Prostate gland (tissue), 2 donors: ENCODE results near the gene GPR82. TPM values are rescaled to one million over a fixed set of nuclear protein-coding genes. Genes with fewer than 3 reads are reported as not detected.

Experiments
- DNase-seq: peaks from one replicate; pipeline ENCODE4 v3.0.0-alpha.2; 2019; ENCODE audit warnings: low spot score
- H3K27ac ChIP-seq, 2 donors: fragments of 200-600 bp; sonication (generic); 2 replicates each; pipeline ENCODE4 v1.5.1; 2017 to 2019
- H3K27me3 ChIP-seq: fragments of 200-600 bp; sonication (generic); replicated peaks from 2 replicates; pipeline ENCODE4 v1.5.1; 2019; ENCODE audit not compliant: insufficient read depth
- H3K36me3 ChIP-seq, 2 donors: fragments of 200-600 bp; sonication (generic); 1 replicate in 1 of 2; 2 replicates in 1 of 2; pipeline versions ENCODE4 v1.5.1 to v1.8.1; 2017 to 2019
- H3K4me1 ChIP-seq: fragments of 200-600 bp; sonication (generic); replicated peaks from 2 replicates; pipeline ENCODE4 v1.5.1; 2019
- H3K4me3 ChIP-seq, 2 donors: fragments of 200-600 bp; sonication (generic); 2 replicates each; pipeline ENCODE4 v1.5.1; 2017 to 2019
- H3K9me3 ChIP-seq: fragments of 200-600 bp; sonication (generic); 2 replicates; pipeline ENCODE4 v1.5.1; 2017
- CTCF ChIP-seq, 4 experiments: fragments of 200-600 bp in 2 of 4; fragments of 450-650 bp in 2 of 4; sonication (generic) in 2 of 4; IDR thresholded peaks; 1 replicate in 3 of 4; 2 replicates in 1 of 4; pipeline ENCODE4 v1.5.1; 2016 to 2019; ENCODE audit warnings: antibody characterized with exemption in 4 of 4, mild to moderate bottlenecking in 2 of 4, moderate library complexity in 2 of 4
- POLR2A ChIP-seq: fragments of 450-650 bp; IDR thresholded peaks from one replicate; pipeline ENCODE4 v1.6.1; 2016; ENCODE audit warnings: antibody characterized with exemption, mild to moderate bottlenecking
- POLR2AphosphoS5 ChIP-seq: sonication (generic); formaldehyde crosslinking; IDR thresholded peaks from one replicate; pipeline ENCODE4 v1.6.1; 2017; ENCODE audit warnings: antibody characterized with exemption
- WGBS: methylation state at CpG from one replicate; pipeline ENCODE4 v1.1.5; 2018; 5-methylcytosine and 5-hydroxymethylcytosine counted together
- intact Hi-C: fragments of 100-400 bp; cut with DNase I; formaldehyde crosslinking; loops from one replicate; pipeline ENCODE4 v1.14.2; 2022
- total RNA-seq, 2 donors: library from RNA; depleted of rRNA; stranded (reverse); fragments of >200 nt; gene quantifications; one replicate each; pipeline ENCODE4 v1.1.0, GENCODE V29; 2016

GPR82 gene
- total RNA-seq, 2 donors from 2014 or later: 0.28 to 0.41 TPM

GRCh38 chrX:41707218-41707617, 16.8 kb upstream of the GPR82 start:
- no peak overlapping the region for H3K4me3 ChIP-seq
- no peak for DNase-seq
- H3K9me3 ChIP-seq: no peaks in the 10 kb centered on the region
- no peaks in the 10 kb centered on the region for H3K36me3 ChIP-seq
- no peak overlapping the region for H3K27ac ChIP-seq
- H3K27me3 ChIP-seq: no peaks in the 10 kb centered on the region
- WGBS: 100% methylated on average over 1 of the region's 1 CpG
- H3K4me1 ChIP-seq: no peaks in the 10 kb centered on the region
- intact Hi-C loops: no loop called here
- TF ChIP-seq POLR2AphosphoS5 (no peak), POLR2A (no peak), CTCF (IDR thresholded peaks at IDR 0.05) (no peak)

DNA sequence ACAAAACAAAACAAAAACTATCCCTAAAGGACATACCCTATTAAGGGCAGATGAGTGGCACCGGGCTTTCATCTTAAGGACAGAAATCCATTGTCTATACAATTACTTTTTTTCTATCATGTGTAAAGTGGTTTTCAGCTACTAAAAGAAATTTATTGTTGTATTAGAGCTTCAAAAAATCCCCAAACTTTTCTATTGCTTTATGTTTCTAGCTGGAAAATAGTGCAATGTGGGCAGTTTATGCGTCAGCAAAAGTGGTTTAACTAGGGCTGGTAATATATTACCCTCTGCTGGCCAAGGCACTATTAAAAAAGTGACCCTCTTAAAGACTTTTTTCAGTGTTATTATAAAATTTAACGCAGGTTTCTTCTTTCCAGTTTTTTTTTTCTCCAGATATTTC, 15.5 kb upstream of the GPR82 start:
- no peak for DNase-seq
- 69% methylated on average over 3 of the region's 3 CpGs for WGBS
- no peak for TF ChIP-seq POLR2A
- TF ChIP-seq CTCF (IDR thresholded peaks at IDR 0.05): no peak
- no peak for TF ChIP-seq POLR2AphosphoS5
- H3K9me3 ChIP-seq: no peaks in the 10 kb centered on the region
- H3K4me3 ChIP-seq: no peak overlapping the region
- intact Hi-C loops: no loop called here
- H3K4me1 ChIP-seq: no peaks in the 10 kb centered on the region
- H3K27me3 ChIP-seq: no peaks in the 10 kb centered on the region
- no peak overlapping the region for H3K27ac ChIP-seq
- H3K36me3 ChIP-seq: no peaks in the 10 kb centered on the region

DNA sequence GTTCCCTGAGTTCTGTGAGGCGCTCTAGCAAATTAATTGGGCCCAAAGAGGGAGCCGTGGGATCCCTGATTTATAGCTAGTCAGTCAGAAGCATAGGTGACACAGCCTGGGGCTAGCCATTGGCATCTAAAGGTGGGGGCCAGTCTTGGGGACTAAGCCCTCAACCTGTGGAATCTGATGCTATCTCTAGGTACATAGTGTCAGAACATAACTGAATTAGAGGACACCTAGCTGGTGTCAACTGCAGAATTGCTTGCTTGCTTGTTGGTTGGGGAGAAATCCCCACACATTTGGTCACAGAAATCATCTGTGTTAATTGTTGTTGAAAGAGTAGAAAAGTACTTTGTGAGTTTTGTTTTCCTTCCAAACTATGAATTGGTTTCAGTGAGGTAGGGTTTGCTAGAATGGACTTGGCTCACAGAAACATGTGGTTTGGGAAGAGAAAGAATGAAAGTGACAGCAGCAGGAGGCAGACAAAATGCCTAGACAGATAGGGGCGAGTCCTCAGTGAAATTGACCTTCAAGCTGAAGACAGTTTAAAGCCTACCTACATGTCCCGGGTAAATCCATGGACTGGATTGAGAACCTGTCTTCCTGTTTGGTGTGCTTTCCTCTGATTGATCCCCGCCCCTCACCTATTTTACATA, 12.8 kb upstream of the GPR82 start:
- intact Hi-C loops: no loop called here
- Histone ChIP-seq H3K4me1 (no peaks in the 10 kb centered on the region), H3K4me3 (no peak overlapping the region), H3K36me3 (no peaks in the 10 kb centered on the region), H3K27ac (no peak overlapping the region), H3K9me3 (no peaks in the 10 kb centered on the region), H3K27me3 (no peaks in the 10 kb centered on the region)
- TF ChIP-seq POLR2A: no peak
- no peak for TF ChIP-seq CTCF (IDR thresholded peaks at IDR 0.05)
- TF ChIP-seq POLR2AphosphoS5: no peak
- 90% methylated on average over 5 of the region's 5 CpGs for WGBS
- no peak for DNase-seq

GRCh38 chrX:41716222-41716621, 7.8 kb upstream of the GPR82 start:
- intact Hi-C loops: no loop called here
- no peak for TF ChIP-seq POLR2AphosphoS5
- TF ChIP-seq CTCF (IDR thresholded peaks at IDR 0.05): no peak
- TF ChIP-seq POLR2A: no peak
- H3K36me3 ChIP-seq: no peaks in the 10 kb centered on the region
- no peaks in the 10 kb centered on the region for H3K27me3 ChIP-seq
- DNase-seq: no peak
- H3K9me3 ChIP-seq: no peaks in the 10 kb centered on the region
- H3K27ac ChIP-seq: no peak overlapping the region
- no peak overlapping the region for H3K4me3 ChIP-seq
- H3K4me1 ChIP-seq: no peaks in the 10 kb centered on the region
- WGBS: 73% methylated on average over 5 of the region's 5 CpGs

GRCh38 chrX:41716767-41717473, 7.1 kb upstream of the GPR82 start:
- no peaks in the 10 kb centered on the region for H3K9me3 ChIP-seq
- no peaks in the 10 kb centered on the region for H3K36me3 ChIP-seq
- H3K27ac ChIP-seq: no peak overlapping the region
- H3K4me3 ChIP-seq: no peak overlapping the region
- TF ChIP-seq POLR2AphosphoS5: no peak
- TF ChIP-seq CTCF (IDR thresholded peaks at IDR 0.05): no peak
- DNase-seq: no peak
- H3K4me1 ChIP-seq: no peaks in the 10 kb centered on the region
- 76% methylated on average over 12 of the region's 12 CpGs for WGBS
- no peaks in the 10 kb centered on the region for H3K27me3 ChIP-seq
- intact Hi-C loops: no loop called here
